CD8-positive, alpha-beta memory T cell (primary cell): ENCODE results near the gene OR4C15. TPM values are rescaled to one million over a fixed set of nuclear protein-coding genes. Genes with fewer than 3 reads are reported as not detected.

Experiments
- CTCF ChIA-PET: fragments of 350-600 bp; sonication (Branson Sonifier 250); formaldehyde crosslinking; loops from one replicate; lab custom pipeline; 2021; ENCODE audit warnings: antibody characterized with exemption; lab: Charles Lee
- POLR2A ChIA-PET: fragments of 350-600 bp; sonication (Branson Sonifier 250); formaldehyde crosslinking; loops from one replicate; lab custom pipeline; 2021; ENCODE audit warnings: antibody characterized with exemption; lab: Charles Lee
- DNase-seq, 5 donors: peaks; one replicate each; pipeline versions ENCODE4 v3.0.0 to v3.0.0-alpha.2; 2020 to 2022; ENCODE audit warnings: mixed read lengths in 1 of 5
- H3K27ac ChIP-seq: one replicate; pipeline ENCODE4 v1.7.0; 2013; ENCODE audit warnings: low read depth, mild to moderate bottlenecking, low read length, moderate library complexity
- H3K27me3 ChIP-seq: 2 replicates; pipeline ENCODE4 v1.7.0; 2013; ENCODE audit warnings: low read length, mild to moderate bottlenecking; ENCODE audit not compliant: insufficient read depth, poor library complexity, severe bottlenecking
- H3K36me3 ChIP-seq: 2 replicates; pipeline ENCODE4 v1.7.0; 2013; ENCODE audit warnings: mild to moderate bottlenecking, low read length, moderate library complexity; ENCODE audit not compliant: insufficient read depth
- H3K4me1 ChIP-seq: 2 replicates; pipeline ENCODE4 v1.7.0; 2013; ENCODE audit warnings: mild to moderate bottlenecking, low read length, moderate library complexity; ENCODE audit not compliant: insufficient read depth
- H3K4me3 ChIP-seq: 2 replicates; pipeline ENCODE4 v1.7.0; 2013; ENCODE audit warnings: mild to moderate bottlenecking, low read length
- H3K9me3 ChIP-seq: 2 replicates; pipeline ENCODE4 v1.7.0; 2013; ENCODE audit warnings: mild to moderate bottlenecking, low read length
- H3K27ac Mint-ChIP-seq, 8 donors: one replicate each; pipeline ENCODE4 v1.8.0; 2020 to 2021; ENCODE audit warnings: mixed read lengths in 8 of 8, mild to moderate bottlenecking in 6 of 8, inconsistent platforms in 3 of 8, moderate library complexity in 3 of 8
- H3K27me3 Mint-ChIP-seq, 2 donors: one replicate each; pipeline ENCODE4 v1.8.0; 2020 to 2021; ENCODE audit warnings: mixed read lengths in 2 of 2, mild to moderate bottlenecking in 1 of 2, moderate library complexity in 1 of 2
- H3K36me3 Mint-ChIP-seq, 3 donors: one replicate each; pipeline ENCODE4 v1.8.0; 2020 to 2021; ENCODE audit warnings: mixed read lengths in 3 of 3, inconsistent platforms in 1 of 3, mild to moderate bottlenecking in 1 of 3
- H3K4me1 Mint-ChIP-seq, 3 donors: one replicate each; pipeline ENCODE4 v1.8.0; 2020 to 2021; ENCODE audit warnings: mixed read lengths in 3 of 3, inconsistent platforms in 1 of 3, mild to moderate bottlenecking in 1 of 3
- H3K4me3 Mint-ChIP-seq, 7 donors: one replicate each; pipeline ENCODE4 v1.8.0; 2020 to 2021; ENCODE audit warnings: mixed read lengths in 7 of 7, mild to moderate bottlenecking in 6 of 7, moderate library complexity in 4 of 7, inconsistent platforms in 2 of 7
- H3K9me3 Mint-ChIP-seq, 5 donors: one replicate each; pipeline ENCODE4 v1.8.0; 2020 to 2022; ENCODE audit warnings: mixed read lengths in 5 of 5, mild to moderate bottlenecking in 3 of 5, moderate library complexity in 2 of 5, inconsistent platforms in 1 of 5
- polyA plus RNA-seq: library from polyadenylated mRNA; unstranded; fragments of 300-500 nt; fragmentation: Illumina TruSeq; gene quantifications from one replicate; pipeline ENCODE4 v1.2.3, GENCODE V29; 2021
- total RNA-seq, 2 experiments: library from RNA; stranded (reverse); gene quantifications; one replicate each; pipeline ENCODE4 v1.2.3, GENCODE V29; 2021

Gene OR4C15
- total RNA-seq (not detected), polyA plus RNA-seq (not detected)

- DNase-seq = no peak
- Mint-ChIP-seq H3K9me3 (peaks cover 13 to 19% (median 15%) of the 10 kb centered on the region in 5 donors), H3K4me1 (no peaks in the 10 kb centered on the region), H3K27me3 (no peaks in the 10 kb centered on the region), H3K4me3 (no peak within 1 kb of the TSS), H3K36me3 (no peaks in the 10 kb centered on the region), H3K27ac (no peak within 1 kb of the TSS)
- no peaks in the 10 kb centered on the region for H3K9me3 ChIP-seq
- no peaks in the 10 kb centered on the region for H3K27me3 ChIP-seq
- CTCF ChIA-PET = no interaction called here
- no peaks in the 10 kb centered on the region for H3K36me3 ChIP-seq
- no peak within 1 kb of the TSS for H3K4me3 ChIP-seq
- no peaks in the 10 kb centered on the region for H3K4me1 ChIP-seq
- POLR2A ChIA-PET = no interaction called here
- H3K27ac ChIP-seq = no peak within 1 kb of the TSS
Measured at GRCh38 chr11:55554169-55554568, at the start of gene OR4C15. Gene OR4C15, plus strand, starts transcription at chr11:55554469. Its CDS starts 0 bp downstream, at chr11:55554469.

GRCh38 chr11:55571828-55572227, 17.6 kb downstream of the OR4C15 start, which contains the start of gene OR4C16:
Gene OR4C16, plus strand, starts transcription at chr11:55572128. Its CDS starts 0 bp downstream, at chr11:55572128.
- no peaks in the 10 kb centered on the region for H3K36me3 ChIP-seq
- Mint-ChIP-seq H3K4me3 (no peak within 1 kb of the TSS), H3K27ac (no peak within 1 kb of the TSS), H3K9me3 (peaks cover 5 to 26% (median 15%) of the 10 kb centered on the region in 5 donors), H3K4me1 (no peaks in the 10 kb centered on the region), H3K36me3 (no peaks in the 10 kb centered on the region), H3K27me3 (no peaks in the 10 kb centered on the region)
- H3K27ac ChIP-seq = no peak within 1 kb of the TSS
- no peaks in the 10 kb centered on the region for H3K9me3 ChIP-seq
- no peaks in the 10 kb centered on the region for H3K27me3 ChIP-seq
- ChIA-PET CTCF (no interaction called here), POLR2A (no interaction called here)
- no peak for DNase-seq
- no peak within 1 kb of the TSS for H3K4me3 ChIP-seq
- no peaks in the 10 kb centered on the region for H3K4me1 ChIP-seq

GRCh38 chr11:55572548-55572947, 18.3 kb downstream of the OR4C15 start:
- Histone ChIP-seq H3K36me3 (no peaks in the 10 kb centered on the region), H3K4me1 (no peaks in the 10 kb centered on the region), H3K27ac (no peak overlapping the region), H3K27me3 (no peaks in the 10 kb centered on the region), H3K4me3 (no peak overlapping the region), H3K9me3 (no peaks in the 10 kb centered on the region)
- peaks cover 8 to 30% (median 20%) of the 10 kb centered on the region in 5 donors for H3K9me3 Mint-ChIP-seq
- no peaks in the 10 kb centered on the region for H3K4me1 Mint-ChIP-seq
- no peaks in the 10 kb centered on the region for H3K36me3 Mint-ChIP-seq
- no peak overlapping the region for H3K4me3 Mint-ChIP-seq
- no peak for DNase-seq
- POLR2A ChIA-PET = no interaction called here
- no peaks in the 10 kb centered on the region for H3K27me3 Mint-ChIP-seq
- no peak overlapping the region for H3K27ac Mint-ChIP-seq
- CTCF ChIA-PET = no interaction called here

Other genes with a start within 250 kb of the OR4C15 start
- not detected for gene OR4A16, start 211.3 kb upstream of the OR4C15 start, total RNA-seq
- not detected for gene OR4A16, start 211.3 kb upstream of the OR4C15 start, polyA plus RNA-seq
- not detected for gene OR4A15, start 186.5 kb upstream of the OR4C15 start, total RNA-seq
- gene OR4A15, start 186.5 kb upstream of the OR4C15 start, polyA plus RNA-seq = not detected
- not detected for gene OR4C16, start 17.7 kb downstream of the OR4C15 start, total RNA-seq
- gene OR4C16, start 17.7 kb downstream of the OR4C15 start, polyA plus RNA-seq = not detected
- gene OR4C11, start 53.2 kb downstream of the OR4C15 start, total RNA-seq = not detected
- gene OR4C11, start 53.2 kb downstream of the OR4C15 start, polyA plus RNA-seq = not detected
- not detected for gene OR4P4, start 80.6 kb downstream of the OR4C15 start, total RNA-seq
- gene OR4P4, start 80.6 kb downstream of the OR4C15 start, polyA plus RNA-seq = not detected
- gene OR4S2, start 93.9 kb downstream of the OR4C15 start, total RNA-seq = not detected
- gene OR4S2, start 93.9 kb downstream of the OR4C15 start, polyA plus RNA-seq = not detected
- gene OR4C6, start 107.7 kb downstream of the OR4C15 start, total RNA-seq = not detected
- not detected for gene OR4C6, start 107.7 kb downstream of the OR4C15 start, polyA plus RNA-seq
- not detected for gene OR5D13, start 219.0 kb downstream of the OR4C15 start, total RNA-seq
- not detected for gene OR5D13, start 219.0 kb downstream of the OR4C15 start, polyA plus RNA-seq
- not detected for gene OR5D14, start 241.1 kb downstream of the OR4C15 start, total RNA-seq
- not detected for gene OR5D14, start 241.1 kb downstream of the OR4C15 start, polyA plus RNA-seq